Measurements from ENCODE around the gene CTSH.

- TF ChIP-seq CTCF (conservative IDR thresholded peaks at IDR 0.05; ENCODE audit: low read depth in 2 of 2), result no peak
- TF ChIP-seq CREB1 (CRISPR knock-in tag; IDR thresholded peaks at IDR 0.05; ENCODE audit: low read depth), result peak; percentile 99
- 0 out of 2 replicates have a peak, but pooled peaks have one; percentile 27 for TF ChIP-seq POLR2AphosphoS5 (IDR thresholded peaks at IDR 0.05; ENCODE audit: low read depth)
- TF ChIP-seq EZH2 (IDR thresholded peaks at IDR 0.05; ENCODE audit: low read depth, unreplicated experiment), result no peak
- TF ChIP-seq EZH2phosphoT487 (IDR thresholded peaks at IDR 0.05; ENCODE audit: unreplicated experiment), result no peak
Observed at GRCh38 chr15:78872155-78872971, 72.5 kb downstream of the CTSH start, which contains the start of gene MORF4L1.
